Panc1 (cell line): ENCODE measurements around the gene ROGDI.

Source experiments
- CTCF ChIP-seq: fragments of 450-650 bp; IDR thresholded peaks from 2 replicates; pipeline ENCODE4 v1.5.1; 2017; ENCODE audit warnings: mild to moderate bottlenecking
- POLR2AphosphoS5 ChIP-seq: IDR thresholded peaks from 2 replicates; pipeline ENCODE4 v1.6.1; 2012; ENCODE audit warnings: mild to moderate bottlenecking, low read depth, low read length, moderate library complexity
- REST ChIP-seq, 2 experiments: IDR thresholded peaks; 2 replicates each; pipeline ENCODE4 v1.6.1; 2011 to 2012; ENCODE audit warnings: low read depth in 2 of 2, control low read depth in 1 of 2, low read length in 1 of 2, mild to moderate bottlenecking in 1 of 2, moderate library complexity in 1 of 2; ENCODE audit not compliant: insufficient read depth in 1 of 2
- SIN3A ChIP-seq: IDR thresholded peaks from 2 replicates; pipeline ENCODE4 v1.6.1; 2012; ENCODE audit warnings: low read depth, mild to moderate bottlenecking, low read length, moderate library complexity, borderline replicate concordance; ENCODE audit not compliant: insufficient read depth
- TCF7L2 ChIP-seq: IDR thresholded peaks from 2 replicates; pipeline ENCODE4 v1.6.1; 2011; ENCODE audit warnings: mild to moderate bottlenecking, low read depth, low read length, inconsistent platforms

GRCh38 chr16:4783251-4783950 is 19.0 kb downstream of the ROGDI start:
- TF ChIP-seq SIN3A (no peak), CTCF (no peak), POLR2AphosphoS5 (no peak), REST (IDR thresholded peaks at IDR 0.05; ENCODE audit: insufficient read depth in 1 of 2, low read depth in 2 of 2, low read length in 1 of 2) (no peak), TCF7L2 (no peak)
